D341Med (cell line): ENCODE data around the gene XIRP2.

Experiments
- DNase-seq: peaks from one replicate; pipeline ENCODE4 v3.0.0; 2012; ENCODE audit warnings: low spot score

XIRP2 gene

GRCh38 chr2:166888180-166888579, at the start of gene XIRP2:
Gene XIRP2, plus strand, starts transcription at chr2:166888480. Its CDS starts 15,003 bp downstream, at chr2:166903483.
- DNase-seq: no peak

GRCh38 chr2:166841152-166841551, 47.1 kb upstream of the XIRP2 start:
- DNase-seq: no peak

- DNase-seq: no peak
These were observed 46.6 kb upstream of the XIRP2 start for GRCh38 chr2:166841679-166842078.

- DNase-seq: no peak
These were observed 44.2 kb upstream of the XIRP2 start for GRCh38 chr2:166844111-166844510.

GRCh38 chr2:166862468-166863132, 25.7 kb upstream of the XIRP2 start:
- no peak for DNase-seq

DNA sequence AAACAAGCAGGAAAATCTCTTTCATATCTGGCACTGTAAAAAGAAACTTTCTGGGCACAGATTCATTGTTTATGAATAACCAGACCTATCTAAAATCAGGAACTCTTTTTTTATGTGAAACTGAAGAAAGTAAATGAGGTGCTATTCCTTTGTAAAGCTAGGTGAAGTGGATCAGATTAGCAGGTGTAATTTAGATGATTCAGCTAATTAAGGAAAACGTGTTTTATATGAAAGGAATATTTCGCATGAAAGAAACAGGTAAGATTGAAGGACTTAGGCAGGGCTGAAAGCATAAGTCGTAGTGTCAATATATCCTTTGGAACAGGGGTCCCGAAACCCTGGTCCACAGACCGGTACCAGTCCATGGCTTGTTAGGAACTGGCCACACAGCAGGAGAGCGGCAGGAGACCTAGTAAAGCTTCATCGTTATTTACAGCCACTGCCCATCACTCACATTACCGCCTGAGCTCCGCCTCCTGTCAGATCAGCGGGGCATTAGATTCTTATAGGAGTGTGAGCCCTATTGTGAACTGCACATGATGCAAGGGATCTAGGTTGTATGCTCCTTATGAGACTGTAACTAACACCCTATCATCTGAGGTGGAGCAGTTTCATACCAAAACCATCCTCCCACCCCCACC, 20.3 kb upstream of the XIRP2 start:
- DNase-seq: no peak

GRCh38 chr2:166870346-166870745, 17.9 kb upstream of the XIRP2 start:
- no peak for DNase-seq

DNA sequence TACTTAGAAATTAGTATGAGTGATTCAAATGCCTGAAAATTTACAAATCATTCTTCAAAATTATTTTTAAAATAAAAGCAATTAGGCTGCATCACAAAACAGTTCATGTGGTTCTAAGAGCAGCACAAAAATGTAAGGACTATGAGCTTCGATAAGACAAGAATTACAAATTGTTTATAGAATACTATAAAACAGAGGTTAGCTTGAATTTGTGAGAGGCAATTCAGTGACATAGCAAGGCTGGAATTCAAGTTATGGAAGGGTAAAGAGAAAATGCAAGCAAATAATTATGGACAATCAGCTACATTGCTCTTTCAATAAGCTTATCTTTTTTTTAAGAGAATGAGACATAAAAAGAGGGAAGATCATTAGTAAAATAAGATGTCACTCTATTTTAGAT, 7.1 kb upstream of the XIRP2 start:
- no peak for DNase-seq

GRCh38 chr2:166882851-166883250, 5.4 kb upstream of the XIRP2 start:
- no peak for DNase-seq

- no peak for DNase-seq
These were observed 3.4 kb downstream of the XIRP2 start for GRCh38 chr2:166891727-166892126.

GRCh38 chr2:166892397-166892796, 4.1 kb downstream of the XIRP2 start:
- DNase-seq: no peak

GRCh38 chr2:166895243-166895642, 7.0 kb downstream of the XIRP2 start:
- no peak for DNase-seq

DNA sequence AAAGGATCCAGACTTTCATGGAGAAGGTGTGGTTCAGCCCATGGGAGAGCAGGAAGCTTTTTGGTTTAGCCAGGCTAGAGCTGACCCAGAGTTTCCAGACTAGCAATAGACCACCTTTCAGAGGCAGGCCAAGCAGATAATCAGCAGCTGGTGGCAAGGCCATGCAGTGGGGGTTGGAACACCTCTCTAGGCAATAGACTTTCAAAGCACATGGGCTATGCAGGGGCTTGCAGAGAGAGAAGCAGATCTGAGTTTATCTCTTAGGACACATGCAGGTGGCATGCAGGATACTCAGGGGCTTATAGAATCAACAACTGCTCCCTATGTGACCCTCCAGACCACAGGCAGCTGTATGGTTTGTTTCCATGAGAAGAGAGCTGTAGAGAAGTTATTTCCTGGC, 9.4 kb downstream of the XIRP2 start:
- no peak for DNase-seq

- no peak for DNase-seq
These were observed 11.4 kb downstream of the XIRP2 start for GRCh38 chr2:166899676-166900075.

- no peak for DNase-seq
These were observed 12.4 kb downstream of the XIRP2 start for GRCh38 chr2:166900700-166901099.

DNA sequence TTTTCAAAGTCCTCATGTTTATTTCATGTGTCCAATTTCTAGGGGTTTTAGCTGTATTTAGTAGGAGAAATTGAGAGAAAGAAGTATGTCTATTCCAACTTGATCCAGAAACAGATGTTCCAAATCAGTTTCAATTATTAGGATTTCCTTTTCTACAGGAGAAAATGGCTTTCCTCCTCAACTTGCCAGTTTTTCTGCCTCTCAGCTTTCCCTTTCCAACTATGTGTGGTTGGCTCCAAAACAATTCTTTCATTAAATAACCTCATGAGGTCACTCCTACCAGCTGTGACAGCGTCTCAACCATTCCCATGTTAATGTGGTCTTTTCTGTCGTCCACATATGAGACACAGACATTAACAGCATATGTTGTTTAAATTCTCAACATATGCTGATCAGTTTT, 13.1 kb downstream of the XIRP2 start:
- DNase-seq: no peak

DNA sequence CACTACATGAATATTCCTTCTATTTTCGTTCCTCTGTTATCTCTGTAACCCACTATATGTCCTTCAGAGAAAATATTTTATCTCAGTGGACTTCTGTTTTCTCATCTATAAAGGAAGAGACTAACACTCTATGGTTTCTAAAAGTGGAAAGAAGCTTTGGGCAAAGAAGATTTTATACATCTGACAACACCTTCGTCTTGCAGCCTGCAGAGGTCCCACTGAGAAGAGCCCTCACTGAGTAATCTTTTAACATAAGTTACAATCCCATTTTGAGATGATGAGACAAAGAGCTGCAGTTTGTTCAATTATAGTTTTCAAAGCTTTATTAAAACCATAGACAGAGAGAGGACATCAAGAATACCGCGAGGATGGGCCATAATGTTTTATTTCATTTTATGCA, 28.7 kb downstream of the XIRP2 start:
- no peak for DNase-seq

- no peak for DNase-seq
These were observed 29.1 kb downstream of the XIRP2 start for GRCh38 chr2:166917415-166917814.

- no peak for DNase-seq
These were observed 33.1 kb downstream of the XIRP2 start for GRCh38 chr2:166921261-166921896.

- DNase-seq: no peak
These were observed 36.7 kb downstream of the XIRP2 start for GRCh38 chr2:166924967-166925366.

- no peak for DNase-seq
These were observed 38.4 kb downstream of the XIRP2 start for GRCh38 chr2:166926657-166927056.

- DNase-seq: no peak
These were observed 43.8 kb downstream of the XIRP2 start for GRCh38 chr2:166932032-166932431.

GRCh38 chr2:166934817-166935216, 46.5 kb downstream of the XIRP2 start:
- no peak for DNase-seq

DNA sequence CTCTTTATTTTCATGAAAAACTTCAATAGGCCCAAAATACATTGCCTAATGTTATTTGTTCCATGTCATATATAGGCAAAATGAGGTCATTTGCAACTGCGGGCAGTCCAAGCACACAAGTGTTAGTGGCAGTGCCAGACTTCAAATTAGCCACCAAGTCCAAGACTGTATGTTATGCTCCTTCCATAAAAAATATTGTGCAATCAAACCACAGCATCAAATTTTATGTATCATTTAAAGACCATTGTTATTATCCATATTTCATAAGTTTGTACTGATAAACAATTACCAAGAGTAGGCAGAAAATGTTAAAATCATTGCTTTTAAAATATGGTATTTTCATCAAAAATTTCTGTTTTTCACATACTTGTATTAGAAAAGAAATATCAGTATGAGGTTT, 54.1 kb downstream of the XIRP2 start:
- DNase-seq: no peak
